KMS-11 (cell line): Measurements from ENCODE around the gene KCNH6.

Experiments
- H2AFZ ChIP-seq: fragments of 200-600 bp; sonication (generic); 2 replicates; pipeline ENCODE4 v1.6.1; 2016; ENCODE audit warnings: antibody characterized with exemption, mixed run types, low read depth
- H3K27ac ChIP-seq: fragments of 200-600 bp; sonication (generic); 2 replicates; pipeline ENCODE4 v1.6.1; 2016; ENCODE audit warnings: mild to moderate bottlenecking, mixed run types
- H3K27me3 ChIP-seq: fragments of 200-600 bp; sonication (generic); 2 replicates; pipeline ENCODE4 v1.6.1; 2017; ENCODE audit warnings: mild to moderate bottlenecking, low read depth, mixed run types, moderate library complexity; ENCODE audit not compliant: insufficient read depth
- H3K36me3 ChIP-seq: fragments of 200-600 bp; sonication (generic); 2 replicates; pipeline ENCODE4 v1.6.1; 2017; ENCODE audit warnings: mild to moderate bottlenecking, mixed run types; ENCODE audit not compliant: insufficient read depth
- H3K4me1 ChIP-seq: fragments of 200-600 bp; sonication (generic); 2 replicates; pipeline ENCODE4 v1.6.1; 2016; ENCODE audit warnings: mild to moderate bottlenecking, low read depth, mixed run types; ENCODE audit not compliant: poor library complexity, severe bottlenecking
- H3K4me2 ChIP-seq: fragments of 200-600 bp; sonication (generic); 2 replicates; pipeline ENCODE4 v1.7.0; 2016; ENCODE audit warnings: mild to moderate bottlenecking, mixed run types
- H3K4me3 ChIP-seq: fragments of 200-600 bp; sonication (generic); IDR thresholded peaks from 2 replicates; pipeline ENCODE4 v1.6.1; 2017; ENCODE audit warnings: low read depth, low read length, mixed read lengths; ENCODE audit not compliant: insufficient read depth
- H3K79me2 ChIP-seq: fragments of 200-600 bp; sonication (generic); 2 replicates; pipeline ENCODE4 v1.6.1; 2016; ENCODE audit warnings: low read depth, mixed run types; ENCODE audit not compliant: insufficient read depth
- H3K9ac ChIP-seq: fragments of 200-600 bp; sonication (generic); 2 replicates; pipeline ENCODE4 v1.6.1; 2016; ENCODE audit warnings: mild to moderate bottlenecking, mixed run types
- H4K20me1 ChIP-seq: fragments of 200-600 bp; sonication (generic); 2 replicates; pipeline ENCODE4 v1.6.1; 2016; ENCODE audit warnings: mild to moderate bottlenecking, mixed run types; ENCODE audit not compliant: insufficient read depth
- CTCF ChIP-seq: fragments of 200-600 bp; sonication (generic); conservative IDR thresholded peaks from 2 replicates; pipeline ENCODE4 v1.6.1; 2017; ENCODE audit warnings: low read depth, mild to moderate bottlenecking, antibody characterized with exemption, low read length, moderate library complexity, mixed read lengths

The KCNH6 gene

GRCh38 chr17:63533433-63534077, 10.4 kb downstream of the KCNH6 start:
- Histone ChIP-seq H3K9ac (no peak overlapping the region), H3K4me1 (no peaks in the 10 kb centered on the region), H3K4me2 (no peak overlapping the region), H3K4me3 (no peak overlapping the region), H3K36me3 (no peaks in the 10 kb centered on the region), H2AFZ (no peak overlapping the region), H4K20me1 (no peaks in the 10 kb centered on the region), H3K27me3 (peaks cover 13% of the 10 kb centered on the region; the same call in 1 of the 2 replicates), H3K27ac (no peak overlapping the region), H3K79me2 (no peaks in the 10 kb centered on the region)
- no peak for TF ChIP-seq CTCF

GRCh38 chr17:63534078-63534570, 11.0 kb downstream of the KCNH6 start:
- Histone ChIP-seq H2AFZ (no peak overlapping the region), H3K36me3 (no peaks in the 10 kb centered on the region), H4K20me1 (no peaks in the 10 kb centered on the region), H3K27me3 (peaks cover 13% of the 10 kb centered on the region; the same call in 1 of the 2 replicates), H3K4me3 (no peak overlapping the region), H3K4me2 (no peak overlapping the region), H3K9ac (no peak overlapping the region), H3K79me2 (no peaks in the 10 kb centered on the region), H3K27ac (no peak overlapping the region), H3K4me1 (no peaks in the 10 kb centered on the region)
- TF ChIP-seq CTCF, result no peak

DNA sequence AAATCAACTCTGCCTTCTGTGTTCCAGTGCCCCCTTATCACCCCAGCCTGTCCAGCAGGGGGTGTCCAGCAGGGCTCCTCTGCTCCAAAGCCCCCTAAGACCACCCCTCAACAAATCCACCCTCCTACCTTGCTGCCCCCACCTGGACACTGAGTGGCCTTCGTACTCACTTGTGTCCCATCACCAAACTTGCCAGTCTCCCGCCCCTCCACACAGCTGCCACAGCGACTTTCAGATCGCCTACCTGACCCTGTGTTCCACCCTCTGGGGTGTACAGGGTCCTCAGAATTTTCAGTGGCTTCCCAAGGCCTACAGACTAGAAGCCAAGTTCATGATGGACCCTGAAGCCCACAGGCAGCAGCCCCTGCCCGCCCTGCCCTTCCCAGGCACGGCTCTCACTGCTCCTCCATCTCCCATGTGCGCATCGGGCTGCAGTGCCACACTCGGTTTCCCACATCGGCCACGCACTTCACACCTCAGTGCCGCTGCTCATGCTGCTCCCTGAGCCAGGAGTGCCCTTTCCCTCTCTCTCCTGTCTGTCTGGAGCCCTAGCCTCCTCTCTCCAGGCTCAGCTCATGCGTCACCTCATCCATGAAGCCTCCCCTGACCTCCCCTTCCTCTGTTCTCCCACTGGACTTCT, 11.8 kb downstream of the KCNH6 start:
- no peak overlapping the region for H3K9ac ChIP-seq
- H3K4me3 ChIP-seq, result no peak overlapping the region
- H3K27ac ChIP-seq, result no peak overlapping the region
- no peaks in the 10 kb centered on the region for H3K36me3 ChIP-seq
- H2AFZ ChIP-seq, result no peak overlapping the region
- peaks cover 11% of the 10 kb centered on the region; the same call in 1 of the 2 replicates for H3K27me3 ChIP-seq
- no peak for TF ChIP-seq CTCF
- no peaks in the 10 kb centered on the region for H3K4me1 ChIP-seq
- H4K20me1 ChIP-seq, result no peaks in the 10 kb centered on the region
- H3K4me2 ChIP-seq, result no peak overlapping the region
- H3K79me2 ChIP-seq, result no peaks in the 10 kb centered on the region

DNA sequence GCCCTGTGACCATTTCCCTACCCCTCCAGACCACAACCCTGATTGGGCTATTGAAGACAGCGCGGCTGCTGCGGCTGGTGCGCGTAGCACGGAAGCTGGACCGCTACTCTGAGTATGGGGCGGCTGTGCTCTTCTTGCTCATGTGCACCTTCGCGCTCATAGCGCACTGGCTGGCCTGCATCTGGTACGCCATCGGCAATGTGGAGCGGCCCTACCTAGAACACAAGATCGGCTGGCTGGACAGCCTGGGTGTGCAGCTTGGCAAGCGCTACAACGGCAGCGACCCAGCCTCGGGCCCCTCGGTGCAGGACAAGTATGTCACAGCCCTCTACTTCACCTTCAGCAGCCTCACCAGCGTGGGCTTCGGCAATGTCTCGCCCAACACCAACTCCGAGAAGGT, 12.5 kb downstream of the KCNH6 start:
- Histone ChIP-seq H3K27me3 (peaks cover 11% of the 10 kb centered on the region; the same call in 1 of the 2 replicates), H2AFZ (no peak overlapping the region), H3K4me2 (no peak overlapping the region), H3K36me3 (no peaks in the 10 kb centered on the region), H3K9ac (no peak overlapping the region), H3K27ac (no peak overlapping the region), H4K20me1 (no peaks in the 10 kb centered on the region), H3K4me1 (no peaks in the 10 kb centered on the region), H3K4me3 (no peak overlapping the region), H3K79me2 (no peaks in the 10 kb centered on the region)
- no peak for TF ChIP-seq CTCF
